Neural cell (in vitro differentiated cells): Measurements from ENCODE around the gene ADARB2. TPM values are rescaled to one million over a fixed set of nuclear protein-coding genes. Genes with fewer than 3 reads are reported as not detected.

Experiments
- H2AFZ ChIP-seq: fragments of 200-600, 300-800 bp; sonication (generic), shearing (Covaris generic); 2 replicates; pipeline ENCODE4 v1.6.0; 2014; ENCODE audit warnings: low read depth, mild to moderate bottlenecking, antibody characterized with exemption, low read length, moderate library complexity
- H3F3A ChIP-seq: fragments of 200-600 bp; shearing (Covaris generic); 2 replicates; pipeline ENCODE4 v1.6.1; 2016; ENCODE audit warnings: mild to moderate bottlenecking, moderate library complexity, mixed read lengths, antibody characterized with exemption, low read length; ENCODE audit not compliant: insufficient read depth, poor library complexity, severe bottlenecking
- H3K27ac ChIP-seq: fragments of 200-600, 300-800 bp; sonication (generic), shearing (Covaris generic); 2 replicates; pipeline ENCODE4 v1.5.1; 2014; ENCODE audit warnings: mild to moderate bottlenecking, low read length, moderate library complexity
- H3K27me3 ChIP-seq: fragments of 300-800, 200-600 bp; sonication (generic), shearing (Covaris generic); 2 replicates; pipeline ENCODE4 v1.6.0; 2014; ENCODE audit warnings: mild to moderate bottlenecking, low read depth, low read length, moderate library complexity; ENCODE audit not compliant: insufficient read depth
- H3K36me3 ChIP-seq: fragments of 300-800, 200-600 bp; sonication (generic), shearing (Covaris generic); 2 replicates; pipeline ENCODE4 v1.5.1; 2014; ENCODE audit warnings: mild to moderate bottlenecking, antibody characterized with exemption, low read length, moderate library complexity; ENCODE audit not compliant: insufficient read depth
- H3K4me2 ChIP-seq: fragments of 300-800, 200-600 bp; sonication (generic), shearing (Covaris generic); 2 replicates; pipeline ENCODE4 v1.6.0; 2014; ENCODE audit warnings: mild to moderate bottlenecking, low read length
- H3K4me3 ChIP-seq: fragments of 300-800, 200-600 bp; sonication (generic), shearing (Covaris generic); 2 replicates; pipeline ENCODE4 v1.5.1; 2014; ENCODE audit warnings: mild to moderate bottlenecking, low read length, moderate library complexity
- H3K79me2 ChIP-seq: fragments of 200-600 bp; shearing (Covaris generic); replicated peaks from 2 replicates; pipeline ENCODE4 v1.6.0; 2014; ENCODE audit warnings: mild to moderate bottlenecking, low read length, moderate library complexity; ENCODE audit not compliant: insufficient read depth
- H3K9ac ChIP-seq: fragments of 300-800, 200-600 bp; sonication (generic), shearing (Covaris generic); 2 replicates; pipeline ENCODE4 v1.6.1; 2016; ENCODE audit warnings: mild to moderate bottlenecking, low read length, mixed read lengths
- H3K9me2 ChIP-seq: fragments of 200-600 bp; shearing (Covaris generic); 2 replicates; pipeline ENCODE4 v1.6.1; 2016; ENCODE audit warnings: mild to moderate bottlenecking, low read length, mixed read lengths; ENCODE audit not compliant: insufficient read depth
- H3K9me3 ChIP-seq: fragments of 200-600, 300-800 bp; sonication (generic), shearing (Covaris generic); 2 replicates; pipeline ENCODE4 v1.6.1; 2016; ENCODE audit warnings: mild to moderate bottlenecking, mixed run types, low read length, moderate library complexity, mixed read lengths
- H4K20me1 ChIP-seq: fragments of 200-600 bp; shearing (Covaris generic); 2 replicates; pipeline ENCODE4 v1.6.1; 2016; ENCODE audit warnings: mild to moderate bottlenecking, mixed run types; ENCODE audit not compliant: insufficient read depth
- CTCF ChIP-seq: fragments of 450-650 bp; IDR thresholded peaks from 2 replicates; pipeline ENCODE4 v1.5.1; 2014; ENCODE audit warnings: antibody characterized with exemption, mild to moderate bottlenecking, moderate library complexity; ENCODE audit not compliant: poor library complexity, severe bottlenecking
- EP300 ChIP-seq: fragments of 450-650 bp; conservative IDR thresholded peaks from 2 replicates; pipeline ENCODE4 v1.6.1; 2014; ENCODE audit warnings: antibody characterized with exemption, mild to moderate bottlenecking, moderate library complexity; ENCODE audit not compliant: poor library complexity, severe bottlenecking
- EZH2 ChIP-seq: fragments of 200-600, 300-800 bp; shearing (Covaris generic), sonication (generic); IDR thresholded peaks from 2 replicates; pipeline ENCODE4 v1.6.1; 2014; ENCODE audit warnings: antibody characterized with exemption, low read length, borderline replicate concordance, mild to moderate bottlenecking; ENCODE audit not compliant: insufficient read depth, poor library complexity, severe bottlenecking
- MXI1 ChIP-seq: fragments of 450-650 bp; conservative IDR thresholded peaks from 2 replicates; pipeline ENCODE4 v1.6.1; 2014; ENCODE audit warnings: antibody characterized with exemption, mild to moderate bottlenecking; ENCODE audit not compliant: poor library complexity, severe bottlenecking
- POLR2AphosphoS5 ChIP-seq: IDR thresholded peaks from 2 replicates; pipeline ENCODE4 v1.6.1; 2012
- RAD21 ChIP-seq: fragments of 450-650 bp; conservative IDR thresholded peaks from 2 replicates; pipeline ENCODE4 v1.6.1; 2014; ENCODE audit warnings: antibody characterized with exemption, mild to moderate bottlenecking, moderate library complexity
- REST ChIP-seq: IDR thresholded peaks from 2 replicates; pipeline ENCODE4 v1.6.1; 2012; ENCODE audit warnings: borderline replicate concordance
- SMC3 ChIP-seq: fragments of 450-650 bp; conservative IDR thresholded peaks from 2 replicates; pipeline ENCODE4 v1.6.1; 2014; ENCODE audit warnings: antibody characterized with exemption, mild to moderate bottlenecking, moderate library complexity; ENCODE audit not compliant: poor library complexity
- TAF1 ChIP-seq: IDR thresholded peaks from 2 replicates; pipeline ENCODE4 v1.6.1; 2012; ENCODE audit warnings: low read depth
- polyA plus RNA-seq: library from polyadenylated mRNA; depleted of rRNA; stranded (reverse); fragments of >200 nt; gene quantifications from 2 replicates; pipeline ENCODE4 v1.2.3, GENCODE V29; 2014

ADARB2 gene
- polyA plus RNA-seq, 1 donor from 2014 or later, result 3.6 TPM

GRCh38 chr10:1544929-1545328 lies 192.4 kb downstream of the ADARB2 start:
- Histone ChIP-seq H3K36me3 (no peaks in the 10 kb centered on the region), H4K20me1 (no peaks in the 10 kb centered on the region), H3K4me3 (no peak overlapping the region), H2AFZ (no peak overlapping the region), H3K4me2 (no peak overlapping the region), H3K9me3 (no peaks in the 10 kb centered on the region), H3K79me2 (no peaks in the 10 kb centered on the region), H3K27ac (no peak overlapping the region), H3K9ac (no peak overlapping the region), H3K9me2 (no peaks in the 10 kb centered on the region), H3K27me3 (no peaks in the 10 kb centered on the region), H3F3A (no peaks in the 10 kb centered on the region)
- TF ChIP-seq MXI1 (no peak), RAD21 (no peak), REST (no peak), TAF1 (no peak), EP300 (no peak), SMC3 (no peak), CTCF (no peak), POLR2AphosphoS5 (no peak), EZH2 (no peak)

- no peak overlapping the region for H3K9ac ChIP-seq
- no peaks in the 10 kb centered on the region for H3K9me3 ChIP-seq
- no peaks in the 10 kb centered on the region for H3K36me3 ChIP-seq
- H4K20me1 ChIP-seq, result no peaks in the 10 kb centered on the region
- no peak overlapping the region for H2AFZ ChIP-seq
- H3K4me3 ChIP-seq, result no peak overlapping the region
- H3K27me3 ChIP-seq, result no peaks in the 10 kb centered on the region
- H3K27ac ChIP-seq, result no peak overlapping the region
- H3K79me2 ChIP-seq, result no peaks in the 10 kb centered on the region
- no peak for TF ChIP-seq CTCF
- no peak for TF ChIP-seq RAD21
- TF ChIP-seq EZH2, result no peak
- TF ChIP-seq MXI1, result no peak
- TF ChIP-seq POLR2AphosphoS5, result no peak
- no peak for TF ChIP-seq REST
- TF ChIP-seq TAF1, result no peak
- H3K4me2 ChIP-seq, result no peak overlapping the region
- H3K9me2 ChIP-seq, result no peaks in the 10 kb centered on the region
- no peaks in the 10 kb centered on the region for H3F3A ChIP-seq
Observed at GRCh38 chr10:1544209-1544673, 193.1 kb downstream of the ADARB2 start.
